ENCODE data around the gene OSBPL8.

DNA sequence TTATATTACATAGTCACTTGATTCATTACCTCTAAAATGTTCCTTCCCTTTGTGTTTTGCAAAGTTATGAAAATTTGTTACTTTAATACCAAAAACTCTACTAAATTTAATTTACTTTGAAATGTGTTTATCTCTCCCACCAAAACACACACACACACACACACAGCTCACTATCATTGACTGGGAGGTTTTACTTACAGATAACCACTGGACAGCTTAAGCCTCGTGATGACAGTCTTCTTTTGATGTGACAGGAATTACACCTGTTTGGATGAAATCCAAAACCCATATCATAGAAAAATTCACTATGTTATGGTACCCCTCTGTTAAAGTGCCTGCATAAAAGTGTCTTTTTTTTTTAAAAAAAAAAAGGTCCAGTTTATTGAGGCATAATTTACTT is 227.0 kb downstream of the OSBPL8 start:
- TF ChIP-seq CTCF (conservative IDR thresholded peaks at IDR 0.05; ENCODE audit: low read length) (no peak), EZH2phosphoT487 (IDR thresholded peaks at IDR 0.05; ENCODE audit: borderline replicate concordance, low read depth, low read length) (no peak)
